AG08395 (cell line): Measurements from ENCODE around the gene DSP.

Experiments used
- DNase-seq: peaks from one replicate; pipeline ENCODE4 v3.0.0; 2012; ENCODE audit warnings: mixed read lengths, low spot score

DSP gene, protein sequence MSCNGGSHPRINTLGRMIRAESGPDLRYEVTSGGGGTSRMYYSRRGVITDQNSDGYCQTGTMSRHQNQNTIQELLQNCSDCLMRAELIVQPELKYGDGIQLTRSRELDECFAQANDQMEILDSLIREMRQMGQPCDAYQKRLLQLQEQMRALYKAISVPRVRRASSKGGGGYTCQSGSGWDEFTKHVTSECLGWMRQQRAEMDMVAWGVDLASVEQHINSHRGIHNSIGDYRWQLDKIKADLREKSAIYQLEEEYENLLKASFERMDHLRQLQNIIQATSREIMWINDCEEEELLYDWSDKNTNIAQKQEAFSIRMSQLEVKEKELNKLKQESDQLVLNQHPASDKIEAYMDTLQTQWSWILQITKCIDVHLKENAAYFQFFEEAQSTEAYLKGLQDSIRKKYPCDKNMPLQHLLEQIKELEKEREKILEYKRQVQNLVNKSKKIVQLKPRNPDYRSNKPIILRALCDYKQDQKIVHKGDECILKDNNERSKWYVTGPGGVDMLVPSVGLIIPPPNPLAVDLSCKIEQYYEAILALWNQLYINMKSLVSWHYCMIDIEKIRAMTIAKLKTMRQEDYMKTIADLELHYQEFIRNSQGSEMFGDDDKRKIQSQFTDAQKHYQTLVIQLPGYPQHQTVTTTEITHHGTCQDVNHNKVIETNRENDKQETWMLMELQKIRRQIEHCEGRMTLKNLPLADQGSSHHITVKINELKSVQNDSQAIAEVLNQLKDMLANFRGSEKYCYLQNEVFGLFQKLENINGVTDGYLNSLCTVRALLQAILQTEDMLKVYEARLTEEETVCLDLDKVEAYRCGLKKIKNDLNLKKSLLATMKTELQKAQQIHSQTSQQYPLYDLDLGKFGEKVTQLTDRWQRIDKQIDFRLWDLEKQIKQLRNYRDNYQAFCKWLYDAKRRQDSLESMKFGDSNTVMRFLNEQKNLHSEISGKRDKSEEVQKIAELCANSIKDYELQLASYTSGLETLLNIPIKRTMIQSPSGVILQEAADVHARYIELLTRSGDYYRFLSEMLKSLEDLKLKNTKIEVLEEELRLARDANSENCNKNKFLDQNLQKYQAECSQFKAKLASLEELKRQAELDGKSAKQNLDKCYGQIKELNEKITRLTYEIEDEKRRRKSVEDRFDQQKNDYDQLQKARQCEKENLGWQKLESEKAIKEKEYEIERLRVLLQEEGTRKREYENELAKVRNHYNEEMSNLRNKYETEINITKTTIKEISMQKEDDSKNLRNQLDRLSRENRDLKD (N-terminal part only)

GRCh38 chr6:7541175-7542064 lies at the start of gene DSP:
Gene DSP (plus strand): TSS chr6:7541671. CDS start chr6:7541916, 245 bp downstream.
- DNase-seq: peak; percentile 41

DNA sequence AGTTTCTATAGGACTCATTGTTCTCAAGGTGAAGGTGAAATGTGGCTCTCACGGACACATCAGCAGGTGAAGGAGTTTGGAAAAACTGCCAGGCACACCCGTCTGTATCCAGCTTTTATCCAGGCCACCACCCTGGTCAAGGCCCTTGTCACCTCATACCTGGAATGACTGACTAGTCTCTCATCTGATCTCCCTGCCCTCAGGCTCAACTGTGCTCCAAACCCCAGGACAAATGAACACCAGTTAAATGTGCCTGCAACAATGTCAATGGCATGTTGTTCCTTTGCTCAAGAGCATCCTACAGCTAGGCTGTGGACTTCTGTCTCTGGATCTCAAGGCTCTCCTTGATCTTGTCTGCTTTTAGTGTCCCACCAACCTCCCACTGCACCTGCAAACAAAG lies 47.6 kb upstream of the DSP start:
- DNase-seq: no peak

DNA sequence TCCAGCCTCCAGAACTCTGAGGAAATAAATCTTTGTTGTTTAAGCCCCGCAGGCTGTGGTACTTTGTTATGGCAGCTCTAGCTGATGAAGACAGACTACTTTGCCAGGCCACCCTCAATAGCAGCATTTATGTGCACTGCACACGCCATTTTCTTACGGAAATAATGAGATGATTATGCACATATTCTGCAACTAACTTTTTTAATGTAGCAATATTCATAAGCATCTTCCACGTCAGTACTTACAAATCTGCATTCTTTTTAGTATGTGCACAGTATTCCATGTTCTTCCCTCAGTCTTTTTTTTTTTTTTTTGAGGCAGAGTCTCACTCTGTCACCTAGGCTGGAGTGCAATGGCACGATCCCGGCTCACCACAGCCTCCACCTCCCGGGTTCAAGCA lies 46.8 kb upstream of the DSP start:
- no peak for DNase-seq

DNA sequence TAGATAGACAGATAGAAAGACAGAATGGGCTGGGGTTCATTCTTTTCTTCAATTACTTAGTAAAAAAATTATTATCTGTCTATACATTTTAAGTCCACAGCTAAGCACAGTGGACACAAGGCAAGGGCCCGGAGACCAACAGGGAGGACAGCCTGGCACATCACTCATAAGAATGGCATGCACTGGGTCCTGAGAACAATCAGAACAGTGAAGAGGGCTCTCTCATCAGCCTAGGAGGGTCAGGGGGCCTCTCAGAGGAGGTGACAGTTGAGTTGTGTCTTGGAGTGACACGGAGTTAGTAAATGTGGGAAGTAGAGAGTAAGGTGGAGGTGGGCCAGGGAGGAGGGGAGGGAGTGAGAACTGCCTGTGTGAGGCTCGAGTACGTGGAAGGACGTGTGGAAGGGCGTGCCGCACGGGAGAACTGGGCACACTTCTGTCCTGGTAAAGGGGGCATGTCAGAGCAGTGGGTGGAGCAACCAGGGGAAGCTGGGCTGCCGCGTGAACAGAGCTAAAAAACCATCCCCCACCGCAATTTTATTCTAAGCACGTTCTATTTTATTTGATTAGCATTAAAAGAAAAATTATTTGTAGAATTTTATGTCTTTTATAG lies 45.1 kb upstream of the DSP start:
- DNase-seq: no peak

- DNase-seq: no peak
Observed at GRCh38 chr6:7500752-7501282, 40.7 kb upstream of the DSP start.

DNA sequence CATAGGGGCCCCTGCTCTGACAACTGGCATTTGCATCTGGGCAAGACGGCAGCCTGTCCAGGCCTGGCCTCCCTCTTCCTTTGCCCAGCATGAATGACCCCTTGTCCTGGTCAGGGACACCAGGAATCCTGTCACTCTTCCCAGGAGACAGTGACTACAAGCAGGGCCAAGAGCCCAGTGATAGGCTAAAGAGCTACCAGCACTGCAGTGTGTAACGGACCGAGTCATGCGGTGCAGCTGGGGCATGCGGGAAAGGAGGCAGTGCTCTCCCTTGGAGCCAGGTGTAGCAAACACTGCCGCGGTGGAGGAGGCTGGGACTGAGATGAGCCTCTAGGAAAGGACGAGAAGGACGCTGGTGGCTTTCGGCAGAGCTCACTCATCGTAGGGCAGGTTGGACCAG lies 38.7 kb upstream of the DSP start:
- no peak for DNase-seq

DNA sequence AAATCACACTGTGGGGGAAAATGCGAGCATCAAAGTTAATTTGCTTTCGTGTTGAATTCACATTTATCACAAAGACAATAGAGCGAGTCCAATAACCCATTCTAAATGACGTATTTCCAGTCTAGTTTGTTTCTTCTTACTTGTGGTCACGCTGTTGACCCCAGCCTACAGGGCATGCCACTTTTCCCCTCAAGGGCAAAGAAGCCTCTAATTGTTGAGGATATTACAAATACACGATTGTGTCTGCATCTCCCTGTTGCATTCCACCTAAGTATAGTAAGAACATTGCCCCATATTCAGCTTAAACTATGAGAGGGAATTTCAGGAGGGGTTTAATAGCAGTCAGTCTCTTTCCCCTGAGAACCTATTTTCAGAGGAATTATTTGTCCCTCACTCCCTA lies 37.4 kb upstream of the DSP start:
- no peak for DNase-seq

GRCh38 chr6:7505189-7505699 lies 36.2 kb upstream of the DSP start:
- DNase-seq: peak; percentile 69

GRCh38 chr6:7507600-7507999 lies 33.9 kb upstream of the DSP start:
- no peak for DNase-seq

DNA sequence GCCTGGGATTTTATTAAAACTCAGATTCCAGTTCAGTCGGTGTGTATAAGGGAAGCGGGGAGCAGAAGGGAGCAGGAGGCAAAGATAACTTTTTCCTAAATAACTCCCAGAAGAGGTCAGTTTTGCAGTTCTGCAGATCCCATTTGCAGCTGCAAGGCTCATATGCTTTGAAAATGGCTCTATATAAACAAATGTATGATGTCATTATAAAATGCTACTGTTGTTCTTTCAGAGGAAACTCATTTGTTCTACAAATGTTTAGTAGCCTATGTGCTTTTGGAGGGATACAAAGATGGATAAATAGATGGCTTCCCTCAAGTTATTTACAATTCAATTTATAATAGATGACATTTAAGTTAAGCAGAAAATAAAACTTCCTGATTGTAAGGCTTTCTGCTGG lies 29.2 kb upstream of the DSP start:
- no peak for DNase-seq

DNA sequence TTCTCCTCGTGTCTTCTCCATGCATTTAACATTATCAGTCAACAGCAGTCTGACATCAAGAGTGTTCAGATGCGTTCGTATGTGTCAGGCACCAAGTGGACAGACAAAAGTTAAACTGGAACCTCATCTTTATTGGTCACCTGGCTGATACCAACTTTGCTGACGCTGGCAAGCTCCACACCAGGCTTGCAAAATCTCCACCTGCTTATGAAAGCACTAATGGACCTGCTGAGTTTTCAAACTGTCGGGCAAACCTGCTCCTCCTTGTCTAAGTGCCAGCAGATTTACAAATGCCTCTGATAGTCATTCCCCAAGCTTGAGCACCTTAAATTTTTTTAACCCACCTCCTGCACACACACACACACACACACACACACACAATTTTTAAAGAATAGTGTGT lies 27.9 kb upstream of the DSP start:
- DNase-seq: no peak

DNA sequence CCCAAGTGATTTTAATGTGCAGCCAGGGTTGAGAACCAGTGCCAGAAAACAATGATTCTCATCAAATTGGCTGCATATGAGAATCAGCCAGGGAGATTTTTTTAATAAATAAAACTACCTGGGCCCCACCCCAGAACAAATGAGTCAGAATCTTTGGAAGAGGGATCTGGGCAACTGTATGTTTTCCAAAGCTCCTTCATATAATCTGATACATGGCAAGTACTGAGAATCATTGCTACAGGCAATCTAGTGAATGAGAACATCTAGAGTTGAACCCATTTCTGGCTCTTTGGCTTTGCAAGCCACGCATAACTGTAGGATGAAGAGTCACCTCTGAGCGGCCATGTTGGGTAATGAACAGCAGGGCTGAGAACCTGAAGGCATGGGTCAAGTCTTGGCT lies 26.1 kb upstream of the DSP start:
- DNase-seq: no peak

GRCh38 chr6:7518877-7519276 lies 22.6 kb upstream of the DSP start:
- no peak for DNase-seq

GRCh38 chr6:7522873-7523272 lies 18.6 kb upstream of the DSP start:
- no peak for DNase-seq

GRCh38 chr6:7523922-7524321 lies 17.5 kb upstream of the DSP start:
- DNase-seq: no peak

- DNase-seq: no peak
Observed at GRCh38 chr6:7526755-7527154, 14.7 kb upstream of the DSP start.

- DNase-seq: peak; percentile 70
Observed at GRCh38 chr6:7528565-7528964, 12.9 kb upstream of the DSP start.

- DNase-seq: no peak
Observed at GRCh38 chr6:7529141-7529540, 12.3 kb upstream of the DSP start.

- no peak for DNase-seq
Observed at GRCh38 chr6:7532232-7532631, 9.2 kb upstream of the DSP start.

DNA sequence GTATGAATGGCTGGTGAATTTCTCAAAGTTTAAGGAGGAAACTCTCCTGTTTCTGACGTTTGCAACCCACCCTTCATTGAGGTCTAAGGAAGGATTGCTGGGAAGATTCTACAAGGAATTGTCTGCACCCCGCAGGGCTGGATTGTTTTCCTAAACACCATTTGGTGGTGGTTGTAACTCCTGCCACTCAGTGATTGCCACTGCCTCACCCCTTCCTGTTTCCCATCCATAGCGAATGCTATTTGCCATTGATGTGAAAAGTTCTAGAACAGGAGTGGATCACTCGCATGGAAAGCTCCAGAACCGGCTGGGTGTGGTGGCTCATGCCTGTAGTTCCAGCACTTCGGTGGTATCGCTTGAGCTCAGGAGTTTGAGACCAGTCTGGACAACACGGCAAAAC lies 8.7 kb upstream of the DSP start:
- DNase-seq: no peak

DNA sequence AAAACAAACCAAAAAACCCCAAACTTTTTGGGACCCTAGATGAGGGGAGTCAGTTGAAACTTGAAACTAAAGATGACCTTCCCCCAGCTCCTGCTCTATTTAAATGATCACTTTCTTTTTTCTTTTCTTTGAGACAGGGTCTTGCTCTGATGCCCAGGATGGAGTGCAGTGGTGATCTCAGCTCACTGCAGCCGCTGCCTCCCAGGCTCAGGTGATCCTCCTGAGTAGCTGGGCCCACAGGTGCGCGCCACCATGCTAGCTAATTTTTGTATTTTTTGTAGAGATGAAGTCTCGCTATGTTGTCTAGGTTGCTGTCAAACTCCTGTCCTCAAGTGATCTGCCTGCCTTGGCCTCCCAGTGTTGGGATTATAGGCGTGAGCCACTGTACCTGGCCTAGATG lies 7.3 kb upstream of the DSP start:
- no peak for DNase-seq
